GM21576 (cell line): ENCODE results near the gene COLEC11.

Source experiments
- ATAC-seq: cut with Tn5 transposase; IDR thresholded peaks from one replicate; pipeline ENCODE4 v1.9.1; 2021; ENCODE audit warnings: mild to moderate bottlenecking, moderate library complexity; ENCODE audit not compliant: unreplicated experiment

COLEC11 gene

GRCh38 chr2:3637311-3637675 lies 42.4 kb downstream of the COLEC11 start:
- ATAC-seq = no peak

GRCh38 chr2:3637692-3638455 lies 43.0 kb downstream of the COLEC11 start:
- ATAC-seq = no peak

- ATAC-seq = no peak
These were observed 43.5 kb downstream of the COLEC11 start for GRCh38 chr2:3638456-3638810.

- no peak for ATAC-seq
These were observed 44.2 kb downstream of the COLEC11 start for GRCh38 chr2:3639015-3639630.

- ATAC-seq = no peak
These were observed 44.7 kb downstream of the COLEC11 start for GRCh38 chr2:3639653-3640052.

- ATAC-seq = no peak
These were observed 46.3 kb downstream of the COLEC11 start for GRCh38 chr2:3641181-3641580.

- no peak for ATAC-seq
These were observed 47.0 kb downstream of the COLEC11 start for GRCh38 chr2:3641841-3642421.

GRCh38 chr2:3642521-3643215 lies 47.8 kb downstream of the COLEC11 start:
- ATAC-seq = no peak

- no peak for ATAC-seq
These were observed 48.7 kb downstream of the COLEC11 start for GRCh38 chr2:3643371-3644245.

- peak; percentile 78 for ATAC-seq
These were observed 49.3 kb downstream of the COLEC11 start for GRCh38 chr2:3644246-3644525.

- no peak for ATAC-seq
These were observed 50.1 kb downstream of the COLEC11 start for GRCh38 chr2:3644891-3645605.

GRCh38 chr2:3645745-3646389 lies 51.0 kb downstream of the COLEC11 start:
- ATAC-seq = no peak

GRCh38 chr2:3646446-3646845 lies 51.5 kb downstream of the COLEC11 start:
- ATAC-seq = no peak

GRCh38 chr2:3647246-3647645 lies 52.3 kb downstream of the COLEC11 start:
- no peak for ATAC-seq

- ATAC-seq = no peak
These were observed 53.1 kb downstream of the COLEC11 start for GRCh38 chr2:3647831-3648651.

GRCh38 chr2:3648652-3649177 lies 53.8 kb downstream of the COLEC11 start:
- ATAC-seq = no peak

- no peak for ATAC-seq
These were observed 54.7 kb downstream of the COLEC11 start for GRCh38 chr2:3649581-3649980.

GRCh38 chr2:3650140-3650920 lies 55.4 kb downstream of the COLEC11 start:
- ATAC-seq = no peak
